Activated T-cell treated with anti-CD3 and anti-CD28 coated beads for 48 hours (primary cell): ENCODE measurements around the gene FBXO8.

Experiments used
- DNase-seq: peaks from one replicate; pipeline ENCODE4 v3.0.0-alpha.2; 2020; ENCODE audit warnings: low read depth

The FBXO8 gene

GRCh38 chr4:174244441-174244840 lies 39.0 kb downstream of the FBXO8 start:
- DNase-seq: no peak

- no peak for DNase-seq
Measured at GRCh38 chr4:174241162-174241561, 42.3 kb downstream of the FBXO8 start.

- no peak for DNase-seq
Measured at GRCh38 chr4:174236359-174236758, 47.1 kb downstream of the FBXO8 start.

GRCh38 chr4:174230680-174231079 lies 52.8 kb downstream of the FBXO8 start:
- DNase-seq: no peak

GRCh38 chr4:174230148-174230547 lies 53.3 kb downstream of the FBXO8 start:
- no peak for DNase-seq

- no peak for DNase-seq
Measured at GRCh38 chr4:174228988-174229387, 54.5 kb downstream of the FBXO8 start.

- DNase-seq: no peak
Measured at GRCh38 chr4:174225349-174226049, 58.0 kb downstream of the FBXO8 start.

- DNase-seq: no peak
Measured at GRCh38 chr4:174224550-174224949, 58.9 kb downstream of the FBXO8 start.

- DNase-seq: no peak
Measured at GRCh38 chr4:174222266-174222872, 61.1 kb downstream of the FBXO8 start.

GRCh38 chr4:174218127-174218790 lies 65.2 kb downstream of the FBXO8 start:
- no peak for DNase-seq

GRCh38 chr4:174217273-174218126 lies 66.0 kb downstream of the FBXO8 start:
- DNase-seq: no peak

- DNase-seq: no peak
Measured at GRCh38 chr4:174216799-174217272, 66.6 kb downstream of the FBXO8 start.

GRCh38 chr4:174215961-174216680 lies 67.3 kb downstream of the FBXO8 start:
- DNase-seq: no peak

- DNase-seq: no peak
Measured at GRCh38 chr4:174215057-174215456, 68.4 kb downstream of the FBXO8 start.

- DNase-seq: no peak
Measured at GRCh38 chr4:174214101-174214878, 69.2 kb downstream of the FBXO8 start.

GRCh38 chr4:174213731-174214100 lies 69.8 kb downstream of the FBXO8 start:
- no peak for DNase-seq

- no peak for DNase-seq
Measured at GRCh38 chr4:174212061-174212460, 71.4 kb downstream of the FBXO8 start.

GRCh38 chr4:174211622-174212044 lies 71.8 kb downstream of the FBXO8 start:
- DNase-seq: no peak

GRCh38 chr4:174210952-174211490 lies 72.4 kb downstream of the FBXO8 start:
- DNase-seq: no peak

GRCh38 chr4:174210354-174210753 lies 73.1 kb downstream of the FBXO8 start:
- DNase-seq: no peak

- DNase-seq: no peak
Measured at GRCh38 chr4:174209341-174209740, 74.1 kb downstream of the FBXO8 start.
